Urinary bladder (tissue), 4 donors: ENCODE results near the gene CCDC27. TPM values are rescaled to one million over a fixed set of nuclear protein-coding genes. Genes with fewer than 3 reads are reported as not detected.
A peak's percentile ranks its signal among the peaks of the same experiment; 100 is the strongest.
"Not testable (repeated sequence)": the region's sequence is repeated elsewhere in the genome, so short reads cannot be mapped to it uniquely, and the experiment has no call there.

Source experiments
- DNase-seq: peaks from one replicate; pipeline ENCODE4 v3.0.0-alpha.2; 2015; ENCODE audit errors: extremely low spot score
- H3K27ac ChIP-seq: one replicate; pipeline ENCODE4 v1.5.1; 2013; ENCODE audit warnings: low read depth, mild to moderate bottlenecking, moderate library complexity
- H3K36me3 ChIP-seq: one replicate; pipeline ENCODE4 v1.6.1; 2013; ENCODE audit warnings: mild to moderate bottlenecking, moderate library complexity; ENCODE audit not compliant: insufficient read depth
- H3K4me1 ChIP-seq: one replicate; pipeline ENCODE4 v1.6.1; 2013; ENCODE audit warnings: mild to moderate bottlenecking, moderate library complexity; ENCODE audit not compliant: insufficient read depth
- H3K4me3 ChIP-seq: one replicate; pipeline ENCODE4 v1.5.1; 2013; ENCODE audit warnings: low read depth, low read length
- WGBS: extraction: QIAGEN DNeasy Blood & Tissue Kit; methylation state at CpG from one replicate; pipeline ENCODE4 v1.1.7; 2013; 5-methylcytosine and 5-hydroxymethylcytosine counted together
- polyA plus RNA-seq: library from polyadenylated mRNA; stranded (reverse); fragments of 200-250 nt; gene quantifications from one replicate; pipeline ENCODE4 v1.2.3, GENCODE V29; 2013
- total RNA-seq: library from RNA; depleted of rRNA; stranded (reverse); fragments of >200 nt; gene quantifications from one replicate; pipeline ENCODE4 v1.2.3, GENCODE V29; 2014
- donor health status: healthy with polysubstance abuse.
- donor health status: healthy.

Gene CCDC27
- total and polyA plus RNA-seq, 2 donors = not detected

DNA sequence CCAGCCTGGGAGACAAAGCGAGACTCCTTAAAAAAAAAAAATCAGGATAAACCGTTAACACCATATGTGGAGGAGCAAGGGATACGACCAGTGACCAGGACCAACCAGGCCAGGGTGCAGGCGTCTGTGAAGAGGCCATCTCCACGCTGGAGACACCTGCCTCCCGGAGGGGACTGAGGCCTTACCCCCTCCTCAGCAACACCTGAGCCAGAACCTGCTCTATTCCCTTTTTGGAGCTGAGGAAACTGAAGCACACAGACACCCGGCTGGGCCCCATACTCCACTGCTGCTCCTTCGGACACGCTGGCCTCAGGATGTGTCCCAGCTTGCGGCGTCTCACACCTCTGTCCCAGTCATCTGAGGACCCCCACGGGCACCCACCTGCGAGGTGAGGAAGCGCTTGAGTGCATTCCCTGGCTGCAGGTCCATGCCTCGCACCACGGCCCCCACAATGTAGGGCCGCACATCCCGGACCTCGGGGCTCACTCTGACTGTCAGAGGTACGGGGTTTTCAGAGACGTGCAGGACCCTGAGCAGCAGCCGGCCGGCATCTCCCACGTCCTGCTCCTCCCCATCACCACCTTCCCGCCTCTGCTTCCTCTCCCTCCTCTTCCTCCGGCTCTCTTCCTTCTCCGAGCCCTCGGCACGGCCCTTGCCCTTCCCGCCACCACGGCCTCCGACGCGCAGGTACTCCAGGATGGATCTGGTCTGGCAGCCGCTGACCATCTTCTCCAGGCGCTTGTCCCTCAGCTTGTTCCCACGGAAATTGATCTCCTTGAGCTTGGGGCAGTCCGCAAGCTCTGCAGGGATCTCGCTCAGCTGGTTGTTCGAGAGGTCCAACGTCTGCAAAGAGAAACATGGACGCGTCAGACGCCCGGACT lies 34.5 kb downstream of the CCDC27 start:
- Histone ChIP-seq H3K36me3 (peaks cover 7% of the 10 kb centered on the region), H3K27ac (no peak overlapping the region), H3K4me1 (no peaks in the 10 kb centered on the region), H3K4me3 (no peak overlapping the region)
- WGBS = 93% methylated on average over 45 of the region's 45 CpGs
- no peak for DNase-seq

DNA sequence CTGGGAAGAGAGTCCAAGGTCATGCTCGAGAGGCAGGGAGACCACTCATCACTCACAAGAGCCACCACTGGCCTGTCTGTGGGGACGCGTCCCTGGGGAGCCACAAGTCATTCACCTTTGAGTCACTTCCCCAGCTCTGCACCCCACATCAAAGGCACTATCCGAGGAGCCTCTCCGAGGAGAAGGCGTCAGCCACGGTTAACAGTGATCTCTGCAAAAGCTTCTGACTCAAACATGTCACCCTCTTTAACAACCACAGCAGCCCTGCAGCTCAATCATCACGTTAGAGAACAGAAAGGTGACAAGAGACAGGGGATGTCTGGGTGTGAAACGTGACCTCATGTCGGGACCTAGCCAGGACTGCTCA lies 35.1 kb downstream of the CCDC27 start:
- Histone ChIP-seq H3K4me3 (no peak overlapping the region), H3K36me3 (peaks cover 7% of the 10 kb centered on the region), H3K4me1 (no peaks in the 10 kb centered on the region), H3K27ac (no peak overlapping the region)
- DNase-seq = no peak
- WGBS = 86% methylated on average over 10 of the region's 10 CpGs

DNA sequence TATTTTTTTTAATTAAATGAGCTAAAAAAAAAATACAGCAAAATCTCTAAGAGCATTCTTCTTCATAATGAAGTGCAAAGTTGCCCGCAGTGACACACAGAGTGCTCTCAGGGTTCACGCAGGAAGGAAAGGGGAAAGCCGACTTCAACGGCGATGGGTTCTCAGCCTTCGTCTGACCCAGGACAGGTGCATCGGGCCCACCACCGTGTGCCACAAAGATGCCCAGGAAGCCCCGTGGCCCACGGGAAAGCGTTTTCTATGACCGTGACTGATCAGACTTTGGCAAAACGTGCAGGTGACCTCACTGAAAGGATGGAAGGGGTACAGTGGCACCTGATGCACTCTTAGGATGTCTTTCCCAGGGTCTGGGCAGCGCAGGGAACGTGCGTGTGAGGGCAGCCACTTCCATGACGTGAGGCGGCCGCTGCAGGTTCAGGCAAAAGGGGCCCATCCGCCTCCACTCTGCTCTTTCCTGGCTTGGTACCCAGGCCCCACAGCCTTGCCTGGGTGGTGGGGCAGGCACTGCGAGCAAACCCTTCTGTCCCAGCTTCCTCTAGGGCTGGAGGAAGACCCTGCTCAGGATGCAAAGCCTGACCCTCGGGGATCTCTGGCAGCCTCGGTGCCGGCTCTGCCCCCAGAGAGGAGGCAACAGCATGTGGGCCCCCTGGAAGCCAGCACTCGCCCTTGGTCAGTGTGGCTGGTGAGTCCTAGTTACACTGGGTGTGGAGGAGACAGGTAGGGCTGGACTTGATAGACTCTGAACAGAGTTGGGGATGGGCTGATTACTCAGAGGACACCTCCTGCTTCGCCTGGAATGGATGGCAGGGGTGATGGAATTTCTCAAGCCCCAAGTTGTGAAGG lies 35.7 kb downstream of the CCDC27 start:
- 92% methylated on average over 26 of the region's 26 CpGs for WGBS
- no peak for DNase-seq
- no peak overlapping the region for H3K4me3 ChIP-seq
- H3K36me3 ChIP-seq = peaks cover 7% of the 10 kb centered on the region
- no peak overlapping the region for H3K27ac ChIP-seq
- H3K4me1 ChIP-seq = no peaks in the 10 kb centered on the region

DNA sequence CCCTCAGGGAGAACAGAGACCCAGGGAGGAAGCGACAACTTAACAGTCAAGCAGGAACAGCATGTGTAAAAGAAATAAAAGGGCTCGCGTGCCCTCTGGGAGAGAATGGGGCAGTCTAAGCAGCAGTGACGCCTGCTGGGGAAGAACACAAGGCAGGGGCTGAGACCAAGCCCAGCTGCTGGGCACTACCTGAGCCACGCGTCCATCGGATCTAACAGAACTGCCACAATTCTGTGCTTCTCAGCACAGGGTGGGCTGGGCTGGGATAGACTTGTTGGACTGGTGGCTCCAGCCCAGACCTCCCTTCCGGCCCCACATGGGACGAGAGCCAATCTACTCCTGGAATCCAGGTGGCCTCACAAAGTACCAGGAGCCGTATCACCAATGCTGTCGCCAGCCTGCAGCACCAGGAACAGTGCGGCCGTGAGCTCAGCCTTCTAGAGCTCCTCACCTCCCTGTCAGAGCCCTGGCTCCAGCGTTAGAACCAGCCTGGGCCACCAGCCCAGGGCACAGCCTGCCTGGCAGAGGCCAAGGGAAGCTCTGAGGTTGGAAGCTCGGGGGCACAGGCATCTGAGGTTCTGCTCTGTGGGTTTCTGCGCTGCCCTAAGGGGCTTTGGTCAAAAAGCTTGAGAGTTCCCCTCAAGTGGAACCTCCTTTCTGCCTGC lies 36.6 kb downstream of the CCDC27 start:
- DNase-seq = no peak
- peaks cover 6% of the 10 kb centered on the region for H3K36me3 ChIP-seq
- H3K4me3 ChIP-seq = no peak overlapping the region
- no peak overlapping the region for H3K27ac ChIP-seq
- 86% methylated on average over 16 of the region's 16 CpGs for WGBS
- H3K4me1 ChIP-seq = no peaks in the 10 kb centered on the region

DNA sequence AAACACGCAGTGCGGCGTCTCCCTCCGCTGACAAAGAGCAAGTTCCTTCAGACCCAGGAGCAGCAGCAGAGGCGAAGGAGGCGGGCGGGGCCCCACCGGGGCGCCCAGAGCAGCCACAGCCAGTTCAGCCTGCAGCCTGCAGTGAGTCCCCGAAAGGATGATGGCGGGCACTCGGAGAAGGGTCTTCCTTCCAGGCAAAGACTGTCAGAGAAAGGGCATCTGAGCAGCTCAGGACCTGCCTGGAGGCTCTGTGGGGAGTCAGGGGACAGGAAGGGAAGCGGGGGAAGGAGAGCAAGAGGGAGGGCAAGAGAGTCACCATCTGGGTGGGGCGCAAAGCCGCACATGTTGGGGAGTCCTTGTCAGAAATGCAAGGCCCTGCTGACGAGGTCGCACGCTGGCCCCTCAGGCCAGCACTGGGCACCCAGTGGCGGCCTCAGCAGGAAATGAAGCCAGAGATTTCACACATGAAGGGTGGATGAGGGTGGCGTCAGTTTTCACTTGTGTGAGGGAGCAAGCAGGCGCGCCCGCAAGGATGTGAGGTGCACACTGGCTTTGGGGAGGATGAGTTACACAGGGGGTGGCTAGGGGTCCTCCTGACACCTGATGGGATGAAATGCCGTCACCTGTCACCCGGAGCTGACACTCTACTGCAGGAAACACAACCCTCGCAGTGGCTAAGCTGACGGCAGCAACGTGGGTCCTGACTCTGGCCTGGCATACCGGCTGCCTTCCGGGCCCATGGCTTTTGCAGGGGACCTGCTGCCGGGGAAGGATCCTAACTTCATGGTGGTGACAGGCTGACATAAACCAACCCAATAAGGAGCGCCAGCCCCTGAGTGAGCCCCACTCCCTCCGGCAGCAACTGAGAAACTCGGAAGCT lies 37.4 kb downstream of the CCDC27 start:
- DNase-seq = no peak
- WGBS = 81% methylated on average over 34 of the region's 34 CpGs

DNA sequence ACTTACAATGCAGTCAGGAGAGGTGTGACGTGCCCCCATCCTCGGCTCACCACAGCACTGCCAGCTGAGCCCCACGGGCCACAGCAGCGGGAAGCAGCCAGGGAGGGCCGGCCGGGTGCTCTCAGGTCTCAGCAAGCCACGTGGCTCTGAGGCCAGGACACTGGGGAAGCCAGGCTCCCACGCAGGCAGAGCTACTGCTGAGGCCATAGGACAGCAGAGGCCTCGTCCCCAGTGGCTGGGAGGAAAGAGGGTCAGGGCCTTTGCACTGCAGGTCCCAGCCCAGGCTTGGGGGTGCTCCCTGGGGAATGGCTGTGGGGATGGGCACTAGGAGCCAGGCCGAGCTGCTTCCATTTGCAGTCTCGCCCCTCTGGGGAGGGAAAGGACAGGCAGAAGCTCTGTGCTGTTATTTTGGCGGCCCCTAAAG lies 38.3 kb downstream of the CCDC27 start:
- peaks cover 1% of the 10 kb centered on the region for H3K4me1 ChIP-seq
- DNase-seq = no peak
- H3K4me3 ChIP-seq = no peak overlapping the region
- H3K27ac ChIP-seq = no peak overlapping the region
- no peaks in the 10 kb centered on the region for H3K36me3 ChIP-seq
- WGBS = 74% methylated on average over 12 of the region's 12 CpGs

More for the DNA sequence above, 37.4 kb downstream of the CCDC27 start:
- peaks cover 4% of the 10 kb centered on the region for H3K36me3 ChIP-seq
- H3K4me1 ChIP-seq = no peaks in the 10 kb centered on the region
- H3K4me3 ChIP-seq = no peak overlapping the region
- no peak overlapping the region for H3K27ac ChIP-seq

DNA sequence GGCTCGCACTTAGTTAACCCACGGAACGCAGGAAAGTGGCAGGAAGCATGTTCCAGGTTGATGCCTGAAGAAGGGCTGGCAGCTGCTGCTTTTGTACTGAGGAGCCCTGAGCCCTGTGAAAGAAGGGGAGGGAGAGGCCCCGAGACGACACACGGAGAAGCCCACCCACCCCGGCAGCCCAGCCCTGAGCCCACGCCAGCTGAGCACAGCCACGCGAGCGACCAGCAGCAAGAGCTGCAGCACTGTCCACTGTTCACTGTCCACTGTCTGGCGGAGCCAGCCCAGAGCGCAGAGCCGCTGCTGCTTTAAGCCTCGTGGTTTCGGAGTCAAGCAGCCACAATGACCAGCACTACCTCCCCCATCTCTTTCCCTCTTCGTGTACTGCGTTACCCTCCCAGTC lies 38.7 kb downstream of the CCDC27 start:
- DNase-seq = no peak
- Histone ChIP-seq H3K36me3 (no peaks in the 10 kb centered on the region), H3K27ac (no peak overlapping the region), H3K4me3 (no peak overlapping the region), H3K4me1 (peaks cover 2% of the 10 kb centered on the region)
- 80% methylated on average over 18 of the region's 18 CpGs for WGBS

DNA sequence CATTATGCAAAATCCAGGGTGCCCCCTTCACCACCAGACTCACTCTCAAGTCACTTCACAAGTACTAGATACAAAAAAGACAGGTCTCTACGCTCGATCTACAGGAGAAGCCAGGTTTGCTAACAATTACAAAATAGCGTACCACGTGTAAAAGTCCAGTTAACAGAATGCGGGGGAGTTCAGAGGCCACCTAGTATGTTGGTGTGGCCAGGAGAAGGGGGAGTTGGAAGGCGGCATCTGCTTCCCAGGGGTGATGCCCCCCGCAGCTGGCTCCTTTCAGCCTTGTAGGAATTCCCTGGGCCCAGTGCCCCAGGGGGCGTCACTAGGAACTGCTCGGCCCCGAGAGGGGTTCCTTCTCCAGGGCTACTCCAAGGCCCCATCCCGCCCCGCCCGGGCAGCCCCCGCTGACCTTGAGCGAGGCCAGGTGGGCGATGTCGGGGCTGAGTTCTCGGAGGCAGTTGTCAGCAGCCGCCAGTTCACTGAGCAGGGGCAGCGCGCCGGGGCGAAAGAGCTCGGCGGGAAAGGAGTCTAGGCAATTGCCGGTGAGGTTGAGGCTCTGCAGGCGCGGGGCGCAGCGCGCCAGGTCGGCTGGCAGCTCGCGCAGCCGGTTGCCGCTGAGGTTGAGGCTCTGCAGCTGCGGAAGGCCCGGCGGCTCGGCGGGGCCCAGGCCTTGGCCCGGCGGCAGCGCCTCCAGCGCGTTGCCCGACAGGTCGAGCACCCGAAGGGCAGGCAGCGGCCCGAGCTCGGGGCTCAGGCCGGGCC lies 43.4 kb downstream of the CCDC27 start:
- DNase-seq = no peak
- peak overlapping the region; percentile 99 for H3K4me3 ChIP-seq
- no peaks in the 10 kb centered on the region for H3K36me3 ChIP-seq
- no peak overlapping the region for H3K27ac ChIP-seq
- H3K4me1 ChIP-seq = peaks cover 2% of the 10 kb centered on the region
- WGBS = 3% methylated on average over 53 of the region's 53 CpGs

DNA sequence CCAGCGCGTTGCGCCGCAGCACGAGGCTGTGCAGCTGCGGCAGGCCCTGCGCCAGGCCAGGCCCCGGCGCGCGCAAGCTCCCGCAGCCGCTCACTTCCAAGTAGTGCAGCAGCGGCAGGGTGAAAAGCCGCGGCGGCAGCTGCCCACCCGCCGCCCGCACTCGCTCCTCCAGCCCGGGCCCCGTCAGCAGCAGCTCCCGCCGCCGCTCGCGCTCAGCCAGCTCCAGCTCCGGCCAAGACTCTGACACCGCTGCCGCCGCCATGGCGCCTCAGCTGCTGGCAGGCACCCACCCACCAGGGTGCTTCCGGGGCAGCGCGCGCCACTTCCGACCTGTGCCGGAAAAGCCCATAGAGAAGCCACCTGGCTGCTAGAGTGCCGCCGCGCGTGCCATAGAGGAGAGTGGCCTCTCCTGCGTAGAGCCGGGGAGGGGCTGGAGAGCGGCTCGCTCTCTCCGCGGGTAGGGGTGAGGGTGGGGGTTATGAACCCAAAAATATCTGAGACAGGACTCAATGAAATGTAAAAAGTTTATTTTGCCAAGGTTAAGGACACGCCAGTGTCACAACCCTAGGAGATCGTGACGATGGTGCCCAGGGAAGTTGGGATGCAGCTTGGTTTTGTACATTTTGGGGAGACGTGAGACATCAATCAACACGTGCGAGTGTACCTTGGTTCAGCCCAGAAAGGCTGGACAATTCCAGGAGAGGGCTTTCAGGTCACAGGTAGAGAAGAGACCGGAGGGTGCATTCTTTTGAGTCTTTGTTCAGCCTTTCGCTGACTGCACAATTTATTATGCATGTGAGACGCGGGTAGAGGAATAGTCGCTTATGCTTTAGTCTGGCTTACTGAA lies 44.2 kb downstream of the CCDC27 start, which contains the start of gene LRRC47:
Gene LRRC47, minus strand, starts transcription at position 284 of the 847 bp plus-strand sequence. Its CDS starts 22 bp downstream, at position 262.
- no peak within 1 kb of the TSS for H3K27ac ChIP-seq
- 1% methylated on average over 60 of the region's 60 CpGs for WGBS
- DNase-seq = peak; percentile 76
- peaks cover 2% of the 10 kb centered on the region for H3K4me1 ChIP-seq
- H3K36me3 ChIP-seq = no peaks in the 10 kb centered on the region
- peak within 1 kb of the TSS; percentile 99 for H3K4me3 ChIP-seq

DNA sequence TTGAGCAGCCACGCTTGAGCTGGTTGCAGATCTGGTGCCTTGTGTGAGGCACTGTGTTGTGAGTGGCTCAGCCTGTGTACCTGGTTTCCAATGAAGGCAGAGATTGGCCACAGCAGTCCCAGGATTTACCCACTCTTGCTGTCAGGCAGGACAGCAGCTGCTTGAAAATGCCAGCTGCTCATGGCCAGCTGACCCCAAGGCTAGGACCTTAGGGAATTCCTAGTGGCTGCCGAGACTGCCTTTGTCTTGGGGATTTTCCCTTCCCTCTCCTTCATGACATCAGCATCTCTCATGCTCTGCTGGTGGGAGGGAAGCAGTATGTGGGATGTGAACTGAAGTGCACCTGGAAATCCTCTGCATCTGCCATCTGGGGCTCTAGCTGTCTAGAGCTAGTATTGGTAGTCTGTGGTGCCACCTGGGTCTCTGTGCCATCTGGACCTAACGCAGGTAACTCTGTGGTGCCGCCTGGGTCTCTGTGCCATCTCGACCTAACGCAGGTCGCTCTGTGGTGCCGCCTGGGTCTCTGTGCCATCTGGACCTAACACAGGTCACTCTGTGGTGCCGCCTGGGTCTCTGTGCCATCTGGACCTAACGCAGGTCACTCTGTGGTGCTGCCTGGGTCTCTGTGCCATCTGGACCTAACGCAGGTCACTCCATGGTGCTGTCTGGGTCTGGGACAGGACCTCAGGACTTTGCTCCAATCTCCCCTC lies 47.9 kb downstream of the CCDC27 start:
- H3K4me1 ChIP-seq = peaks cover 2% of the 10 kb centered on the region
- H3K4me3 ChIP-seq = no peak overlapping the region
- H3K36me3 ChIP-seq = no peaks in the 10 kb centered on the region
- no peak overlapping the region for H3K27ac ChIP-seq
- no peak for DNase-seq
- WGBS = 87% methylated on average over 11 of the region's 11 CpGs

DNA sequence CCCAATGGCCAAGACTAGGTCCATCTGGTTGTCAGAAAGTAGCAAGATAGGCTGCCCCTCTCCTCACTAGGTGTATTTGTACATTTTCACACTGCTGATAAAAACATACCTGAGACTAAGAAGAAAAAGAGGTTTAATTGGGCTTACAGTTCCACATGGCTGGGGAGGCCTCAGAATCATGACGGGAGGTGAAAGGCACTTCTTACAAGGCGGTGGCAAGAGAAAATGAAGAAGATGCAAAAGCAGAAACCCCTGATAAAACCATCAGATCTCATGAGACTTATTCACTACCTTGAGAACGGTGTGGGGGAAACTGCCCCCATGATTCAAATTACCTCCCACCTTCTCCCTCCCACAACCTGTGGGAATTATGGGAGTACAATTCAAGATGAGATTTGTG lies 48.5 kb downstream of the CCDC27 start:
- not testable (repeated sequence) for DNase-seq

More for the DNA sequence above, 48.5 kb downstream of the CCDC27 start:
- not testable (repeated sequence) for H3K27ac ChIP-seq, H3K4me1 ChIP-seq, H3K4me3 ChIP-seq, H3K36me3 ChIP-seq
- WGBS = 82% methylated on average over 3 of the region's 3 CpGs
